GM19395 (cell line): ENCODE results near the gene TET1.
"Not testable (repeated sequence)": the region's sequence is repeated elsewhere in the genome, so short reads cannot be mapped to it uniquely, and the experiment has no call there.

ENCODE experiments used
- ATAC-seq: cut with Tn5 transposase; IDR thresholded peaks from one replicate; pipeline ENCODE4 v1.9.1; 2021; ENCODE audit warnings: mild to moderate bottlenecking, moderate library complexity; ENCODE audit not compliant: unreplicated experiment

TET1 gene

DNA sequence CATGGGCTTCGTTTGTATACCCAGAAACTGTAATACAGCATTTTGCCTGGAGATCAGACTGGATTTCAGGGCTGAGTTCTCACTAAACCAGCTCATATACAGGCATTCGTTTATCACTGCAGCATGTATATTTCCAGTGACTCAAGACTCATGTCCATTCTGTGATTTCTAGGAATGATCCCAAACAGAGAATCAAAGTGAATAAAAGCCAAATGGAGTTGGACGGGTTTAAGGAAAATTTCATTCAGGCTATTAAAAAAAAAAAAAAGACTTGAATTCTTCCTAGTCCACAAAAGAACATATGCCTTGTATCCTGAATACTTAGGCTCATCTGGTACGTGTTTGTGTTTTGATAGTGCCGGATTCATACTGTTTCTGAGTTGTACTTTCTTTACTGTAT, 46.8 kb downstream of the TET1 start:
- ATAC-seq = no peak

DNA sequence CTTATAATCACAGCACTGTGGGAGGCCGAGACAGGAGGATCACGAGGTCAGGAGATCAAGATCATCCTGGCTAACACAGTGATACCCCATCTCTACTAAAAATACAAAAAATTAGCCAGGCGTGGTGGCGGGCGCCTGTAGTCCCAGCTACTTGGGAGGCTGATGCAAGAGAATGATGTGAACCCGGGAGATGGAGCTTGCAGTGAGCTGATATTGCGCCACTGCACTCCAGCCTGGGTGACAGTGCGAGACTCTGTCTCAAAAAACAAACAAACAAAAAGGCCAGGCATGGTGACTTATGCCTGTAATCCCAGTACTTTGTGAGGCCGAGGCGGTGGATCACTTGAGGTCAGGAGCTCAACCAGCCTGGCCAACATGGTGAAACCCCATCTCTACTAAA, 49.9 kb downstream of the TET1 start:
- ATAC-seq = not testable (repeated sequence)

DNA sequence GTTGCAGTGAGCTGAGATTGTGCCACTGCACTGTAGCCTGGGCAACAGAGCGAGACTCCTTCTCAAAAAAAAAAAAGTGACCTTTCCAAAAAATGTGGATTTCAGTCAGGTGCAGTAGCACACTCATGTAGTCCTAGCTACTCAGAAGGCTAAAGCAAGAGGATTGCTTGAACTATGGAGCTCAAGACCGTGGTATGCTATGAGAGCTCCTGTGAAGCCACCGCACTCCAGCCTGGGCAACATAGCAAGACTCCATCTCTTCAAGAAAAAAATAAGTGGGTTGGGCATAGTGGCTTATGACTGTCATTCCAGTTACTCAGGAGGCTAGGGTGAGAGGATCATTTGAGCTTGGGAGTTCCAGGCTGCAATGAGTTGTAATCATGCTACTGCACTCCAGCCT, 51.1 kb downstream of the TET1 start:
- ATAC-seq = no peak

DNA sequence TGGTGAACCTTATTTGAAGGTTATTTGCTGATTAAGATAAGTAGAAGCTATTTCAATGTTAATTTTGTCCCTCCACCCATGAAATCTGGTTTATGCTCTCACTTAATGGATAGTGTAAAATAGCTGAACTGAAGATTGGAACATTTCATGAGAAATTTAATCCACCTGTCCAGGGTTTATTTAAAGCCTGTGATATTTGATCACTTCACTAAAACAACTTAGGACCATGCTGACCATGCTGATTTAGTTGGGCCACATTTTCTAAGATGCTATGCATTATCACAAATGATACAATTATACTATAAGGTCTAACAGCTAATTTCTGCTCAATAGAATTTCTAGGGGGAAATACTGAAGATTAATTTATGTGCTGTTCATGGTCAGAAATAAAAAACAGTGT, 53.8 kb downstream of the TET1 start:
- not testable (repeated sequence) for ATAC-seq

DNA sequence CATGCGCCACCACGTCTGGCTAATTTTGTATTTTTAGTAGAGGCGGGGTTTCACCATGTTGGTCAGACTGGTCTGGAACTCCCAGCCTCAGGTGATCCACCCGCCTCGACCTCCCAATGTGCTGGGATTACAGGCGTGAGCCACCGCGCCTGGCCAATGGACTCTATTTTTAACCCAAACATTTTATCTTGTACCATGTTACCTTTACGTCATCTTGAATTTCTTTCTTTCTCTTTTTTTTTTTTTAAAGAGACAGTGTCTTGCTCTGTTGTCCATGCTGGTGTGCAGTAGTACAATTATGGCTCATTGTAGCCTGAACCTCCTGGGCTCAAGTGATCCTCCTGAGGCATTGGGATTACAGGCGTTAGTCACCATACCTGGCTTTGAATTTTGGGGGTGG, 57.6 kb downstream of the TET1 start:
- ATAC-seq = not testable (repeated sequence)

DNA sequence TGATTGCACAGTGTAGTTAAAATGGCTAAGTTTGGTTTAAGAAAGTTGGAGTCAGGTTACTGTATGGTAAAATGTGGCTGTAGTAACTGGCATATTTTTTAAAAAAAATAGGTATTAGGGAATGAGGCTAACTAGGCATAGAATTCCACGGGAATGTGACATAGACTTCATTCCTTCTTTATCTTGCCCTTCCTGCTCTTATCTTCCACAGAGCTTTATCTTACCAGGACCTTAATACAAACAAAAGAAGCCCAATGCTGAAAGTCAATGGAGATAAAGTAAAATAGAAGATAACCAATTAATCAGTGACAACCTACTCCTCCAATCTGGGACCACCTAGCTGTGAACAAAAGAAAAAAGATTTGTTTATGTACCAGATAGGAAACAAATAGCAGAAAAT, 58.1 kb downstream of the TET1 start:
- no peak for ATAC-seq

DNA sequence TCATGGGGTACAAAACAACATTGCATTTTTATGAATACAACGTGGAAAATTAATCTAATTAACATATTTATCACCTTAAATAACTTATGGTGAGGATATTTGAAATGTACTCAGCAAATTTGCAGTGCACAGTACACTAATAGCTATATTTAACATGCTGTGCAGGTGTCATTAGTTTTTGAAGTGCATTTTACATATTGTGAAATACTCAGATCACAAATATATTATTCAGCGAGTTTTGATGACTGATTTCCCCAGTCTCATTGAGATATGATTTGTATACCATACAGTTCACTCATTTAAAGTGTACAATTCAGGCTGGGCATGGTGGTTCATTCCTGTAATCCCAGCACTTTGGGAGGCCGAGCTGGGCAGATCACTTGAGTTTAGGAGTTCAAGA, 59.5 kb downstream of the TET1 start:
- no peak for ATAC-seq

DNA sequence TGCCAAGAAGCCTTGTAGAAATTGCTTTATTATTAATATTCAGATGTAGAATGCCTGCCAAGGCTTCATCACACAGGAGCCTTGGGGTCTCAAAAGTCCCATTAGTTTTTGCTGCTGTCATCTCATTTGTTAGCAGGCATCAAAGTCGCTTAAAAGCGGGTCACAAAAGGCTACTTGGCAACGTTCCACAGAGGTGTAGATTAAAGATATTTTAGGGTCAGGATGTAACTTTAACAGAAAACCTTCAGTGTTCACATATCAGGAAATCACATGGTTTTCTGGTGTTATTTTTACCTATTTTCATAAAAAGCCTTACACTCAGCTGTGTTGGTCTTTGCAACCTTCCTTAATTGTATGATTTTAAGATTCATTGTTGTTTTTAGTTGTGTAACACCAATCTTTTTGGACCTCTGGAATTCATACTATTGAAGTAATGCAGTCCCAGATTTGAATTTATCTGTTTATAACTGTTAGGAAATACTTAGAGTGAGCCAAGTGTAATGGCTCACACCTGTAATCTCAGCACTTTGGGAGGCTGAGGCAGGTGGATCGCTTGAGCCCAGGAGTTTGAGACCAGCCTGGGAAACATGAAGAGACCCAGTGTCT, 65.3 kb downstream of the TET1 start:
- ATAC-seq = no peak

DNA sequence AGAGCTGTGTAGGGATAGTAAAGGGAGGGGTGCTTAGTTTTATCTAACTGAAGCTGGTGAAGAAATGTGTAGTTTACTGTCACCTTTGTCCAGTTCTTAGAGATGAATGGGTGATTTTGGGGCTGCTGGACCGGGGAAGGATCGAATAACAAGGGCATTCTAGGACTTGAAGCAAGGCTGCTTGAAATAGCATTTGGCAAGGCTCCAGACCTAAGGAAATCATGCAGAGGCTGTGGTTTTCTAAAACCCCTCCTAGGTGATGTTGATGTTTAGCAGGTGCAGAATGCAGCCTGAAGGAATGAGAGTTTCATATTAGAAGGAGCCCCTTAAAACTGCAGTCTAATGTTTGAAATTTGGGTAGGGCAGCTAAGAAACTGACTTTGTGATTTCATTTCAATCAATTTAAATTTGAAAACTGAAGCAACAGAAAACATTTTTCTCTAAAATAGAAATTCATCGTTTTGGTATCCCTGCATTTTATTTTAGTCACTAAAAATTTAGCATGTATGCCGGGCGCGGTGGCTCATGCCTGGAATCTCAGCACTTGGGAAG, 68.5 kb downstream of the TET1 start:
- ATAC-seq = no peak

DNA sequence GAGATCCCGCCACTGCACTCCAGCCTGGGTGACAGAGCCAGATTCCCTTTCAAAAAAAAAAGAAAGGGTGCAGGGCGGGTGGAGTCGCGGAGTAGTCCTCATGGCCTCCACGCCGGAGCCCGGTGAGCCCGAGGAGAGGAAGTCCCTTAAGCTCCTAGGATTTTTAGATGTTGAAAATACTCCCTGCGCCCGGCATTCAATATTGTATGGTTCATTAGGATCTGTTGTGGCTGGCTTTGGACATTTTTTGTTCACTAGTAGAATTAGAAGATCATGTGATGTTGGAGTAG, 72.1 kb downstream of the TET1 start:
- ATAC-seq = not testable (repeated sequence)

DNA sequence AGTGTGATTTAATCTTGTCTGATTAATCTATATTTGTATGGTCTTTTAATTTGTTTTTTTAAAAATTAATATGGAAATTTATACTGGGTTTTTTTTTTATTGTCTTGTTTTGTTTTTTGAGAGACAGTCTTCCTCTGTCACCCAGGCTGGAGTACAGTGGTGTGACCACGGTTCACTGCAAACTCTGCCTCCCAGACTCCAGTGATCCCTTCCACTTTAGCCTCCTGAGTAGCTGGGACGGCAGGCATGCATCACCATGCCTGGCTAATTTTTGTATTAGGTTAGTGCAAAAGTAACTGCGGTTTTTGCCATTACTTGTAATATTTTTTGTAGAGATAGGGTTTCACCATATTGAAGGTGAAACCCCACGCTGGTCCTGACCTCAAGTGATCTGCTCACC, 73.1 kb downstream of the TET1 start:
- ATAC-seq = no peak

DNA sequence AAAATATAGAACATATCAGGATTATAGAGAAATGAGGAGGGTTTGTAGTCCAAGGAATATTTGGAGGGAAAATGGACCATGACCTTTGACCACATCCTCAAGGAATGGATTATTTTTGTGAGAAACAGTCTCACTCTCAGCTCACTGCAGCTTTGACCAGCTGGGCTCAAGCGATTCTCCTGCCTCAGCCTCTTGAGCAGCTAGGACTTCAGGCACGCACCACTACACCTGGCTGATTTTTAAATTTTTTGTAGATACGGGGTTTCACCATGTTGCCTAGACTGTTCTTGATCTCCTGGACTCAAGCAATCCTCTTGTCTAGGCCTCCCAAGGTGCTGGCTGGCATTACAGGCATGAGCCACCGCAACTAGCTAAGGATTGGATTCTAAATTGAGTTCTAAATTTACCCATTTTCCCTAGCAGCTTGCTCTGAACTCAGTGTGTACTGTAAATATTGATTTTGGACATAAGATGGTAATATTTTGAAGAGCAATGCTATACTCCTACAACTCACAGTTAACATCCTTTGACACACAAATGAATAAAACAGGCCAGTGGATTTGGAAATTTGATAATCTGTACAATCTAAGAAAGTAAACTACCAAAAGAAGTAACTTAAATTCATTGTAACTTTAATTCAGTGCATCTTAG, 73.8 kb downstream of the TET1 start:
- ATAC-seq = no peak

DNA sequence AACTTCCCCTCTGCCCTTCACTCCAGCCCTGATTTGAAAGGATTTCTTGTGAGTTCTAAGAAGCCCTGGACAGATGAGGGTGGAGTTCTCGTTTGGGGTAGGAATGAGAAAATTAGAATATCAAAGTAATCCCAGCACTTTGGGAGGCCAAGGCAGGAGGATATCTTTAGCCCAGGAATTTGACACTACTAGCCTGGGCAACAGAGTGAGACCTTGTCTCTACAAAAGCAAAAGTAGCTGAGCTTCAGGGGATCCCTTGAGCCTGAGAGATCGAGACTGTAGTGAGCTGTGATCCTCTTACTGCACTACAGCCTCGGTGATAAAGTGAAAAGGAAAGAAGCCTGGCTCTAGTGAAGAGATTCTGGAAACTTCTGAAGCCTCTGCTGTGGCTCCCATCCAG, 76.2 kb downstream of the TET1 start:
- ATAC-seq = no peak

DNA sequence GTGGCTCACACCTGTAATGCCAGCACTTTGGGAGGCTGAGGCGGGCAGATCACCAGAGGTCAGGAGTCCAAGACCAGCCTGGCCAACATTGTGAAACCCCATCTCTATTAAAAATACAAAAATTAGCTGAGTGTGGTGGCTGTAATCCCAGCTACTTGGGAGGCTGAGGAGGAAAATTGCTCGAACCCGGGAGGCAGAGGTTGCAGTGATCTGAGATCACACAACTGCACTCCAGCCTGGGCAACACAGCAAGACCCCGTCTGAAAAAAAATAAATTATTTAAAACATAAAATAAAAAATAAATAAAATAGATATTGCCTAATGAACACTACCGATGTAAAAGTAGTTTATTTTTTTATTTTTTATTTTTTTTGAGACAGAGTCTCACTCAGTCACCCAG, 83.4 kb downstream of the TET1 start:
- not testable (repeated sequence) for ATAC-seq

DNA sequence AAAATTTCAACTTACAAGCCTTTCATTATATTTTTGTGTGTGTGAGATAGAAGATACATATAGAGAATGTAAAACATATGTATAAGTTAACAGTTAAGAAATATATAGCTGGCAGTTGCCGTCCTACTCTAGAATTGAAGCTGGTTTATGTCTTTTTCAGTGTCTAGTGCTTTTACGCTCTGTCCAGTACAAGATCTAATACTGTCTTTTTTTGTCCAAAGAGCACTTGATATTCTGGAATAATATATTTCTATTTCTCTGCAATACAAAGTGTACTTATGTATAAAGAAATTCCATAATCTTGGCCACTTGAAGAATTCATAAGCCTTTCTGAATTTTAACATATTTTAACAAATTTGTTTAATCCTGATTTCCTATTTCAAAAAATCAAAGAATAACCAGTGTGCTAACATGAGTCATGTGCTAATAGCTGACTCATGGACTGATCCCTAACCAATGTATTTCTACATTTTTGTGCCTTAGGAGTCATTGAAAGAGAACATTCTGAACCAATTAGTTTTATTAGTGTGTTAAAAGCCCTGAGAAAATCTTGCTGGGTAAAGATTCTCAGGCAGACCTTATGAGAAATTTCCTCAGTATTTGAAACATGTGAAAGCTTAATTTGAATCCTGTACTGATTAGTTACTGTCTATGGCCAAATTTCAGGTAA, 87.7 kb downstream of the TET1 start:
- no peak for ATAC-seq

DNA sequence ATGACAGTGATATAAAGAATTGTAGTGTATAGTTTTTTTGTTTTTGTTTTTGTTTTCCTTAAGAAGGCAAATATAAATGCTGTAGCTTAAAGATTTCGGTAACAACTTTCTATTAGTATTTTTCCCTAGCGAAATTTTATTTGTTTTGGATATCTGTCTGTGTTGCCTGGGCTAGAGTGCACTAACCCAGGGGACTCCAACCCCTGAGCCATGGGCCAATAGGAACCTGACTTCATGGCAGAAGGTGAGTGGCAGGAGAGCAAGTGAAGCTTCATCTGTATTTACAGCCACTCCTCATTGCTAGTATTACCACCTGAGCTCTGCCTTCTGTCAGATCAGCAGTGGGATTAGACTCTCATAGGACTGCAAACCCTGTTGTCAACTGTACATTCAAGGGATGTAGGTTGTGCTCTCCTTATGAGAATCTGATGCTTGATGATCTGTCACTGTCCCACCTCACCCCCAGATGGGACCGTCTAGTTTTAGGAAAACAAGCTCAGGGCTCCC, 95.5 kb downstream of the TET1 start:
- ATAC-seq = no peak

DNA sequence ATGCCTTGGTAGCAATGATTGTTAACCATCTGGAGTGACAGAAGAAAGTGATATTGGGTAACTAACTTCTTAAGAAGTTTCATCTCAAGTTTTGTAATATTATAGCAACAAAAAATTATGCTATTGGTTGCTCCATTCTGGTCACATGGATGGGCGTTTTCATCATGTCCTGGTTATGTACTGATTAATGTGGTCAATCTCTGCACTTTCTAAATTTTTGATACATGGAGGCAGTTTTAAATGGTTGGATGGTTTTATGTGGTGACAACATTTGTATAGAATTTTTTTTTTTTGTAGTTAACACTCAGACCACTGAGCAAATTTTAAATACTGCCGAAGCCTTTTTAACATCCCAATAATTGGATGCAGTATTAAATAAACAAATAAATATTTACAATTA, 105.7 kb downstream of the TET1 start:
- no peak for ATAC-seq

DNA sequence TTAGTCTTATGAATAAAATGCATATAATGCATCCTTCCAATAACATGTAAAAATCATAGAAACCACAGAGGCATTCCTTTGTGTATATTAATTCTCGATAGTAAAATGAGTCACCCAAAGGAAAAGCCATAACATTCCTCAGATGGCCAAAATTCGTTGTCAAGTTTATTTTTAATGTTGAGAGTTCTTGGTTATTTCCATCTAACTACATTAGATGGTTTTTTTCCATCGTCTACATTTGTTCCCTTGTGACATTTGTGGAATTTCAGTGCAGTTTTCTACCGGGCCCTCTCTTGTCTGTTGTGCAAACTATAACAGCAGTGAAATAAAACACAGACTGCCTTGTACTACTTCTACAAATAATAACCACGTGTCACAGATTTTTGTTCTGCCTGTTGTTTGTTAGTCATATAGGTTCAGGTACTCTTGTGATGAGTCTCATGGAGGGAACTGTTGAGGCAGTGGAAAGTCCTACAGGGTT, 106.2 kb downstream of the TET1 start:
- no peak for ATAC-seq

DNA sequence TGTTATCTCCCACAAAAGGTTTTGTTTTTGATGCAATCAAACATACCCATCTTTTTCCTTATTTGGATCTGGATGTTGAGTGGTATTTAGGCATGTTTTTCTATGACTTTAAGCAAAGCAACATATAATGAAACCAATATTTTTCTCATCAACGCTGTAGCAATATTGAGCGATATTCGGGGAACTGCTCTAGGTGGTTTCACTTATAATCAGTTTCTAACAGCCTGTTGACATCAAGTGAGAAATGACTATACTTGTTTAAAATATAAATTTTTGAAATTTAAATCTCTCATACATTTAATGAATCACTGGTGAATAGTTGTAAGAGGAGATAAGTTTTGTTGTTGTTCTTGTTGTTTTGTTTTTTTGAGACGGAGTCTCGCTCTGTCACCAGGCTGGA, 108.1 kb downstream of the TET1 start:
- ATAC-seq = no peak

DNA sequence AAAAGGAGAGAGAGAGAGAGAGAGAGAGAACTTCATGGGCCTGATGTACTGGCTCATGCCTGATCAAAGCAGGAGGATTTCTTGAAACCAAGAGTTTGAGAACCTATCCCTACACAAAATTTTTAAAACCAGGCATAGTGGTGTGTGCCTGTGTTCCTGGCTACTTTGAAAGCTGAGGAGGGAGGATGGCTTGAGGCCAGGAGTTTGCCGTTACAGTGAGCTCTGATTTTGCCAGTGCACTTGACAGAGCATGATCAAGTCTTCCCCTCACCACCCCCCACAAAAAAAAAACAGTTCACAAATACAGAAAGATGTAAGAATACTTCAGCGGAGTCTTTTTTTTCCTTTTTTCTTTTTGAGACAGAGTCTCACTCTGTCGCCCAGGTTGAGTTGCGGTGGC, 108.8 kb downstream of the TET1 start:
- ATAC-seq = no peak

DNA sequence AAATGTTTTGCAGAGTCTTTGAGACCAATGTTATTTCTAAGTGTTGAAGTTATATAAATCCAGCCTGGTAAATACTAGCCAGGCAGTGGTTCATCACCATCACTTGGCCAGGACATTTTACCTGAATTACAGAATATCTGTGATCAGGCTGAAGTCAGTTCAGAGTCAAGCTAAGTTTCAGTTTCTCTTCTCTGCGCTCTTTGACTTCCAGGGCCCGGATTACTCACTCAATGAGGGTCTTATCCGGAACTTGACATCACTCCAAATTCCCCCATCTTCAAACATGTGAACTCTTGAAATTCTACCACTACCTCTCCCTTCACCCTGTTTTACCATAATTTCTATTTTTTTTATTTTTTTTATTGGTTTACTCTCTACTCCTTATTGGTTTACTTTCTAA, 124.3 kb downstream of the TET1 start:
- ATAC-seq = no peak

DNA sequence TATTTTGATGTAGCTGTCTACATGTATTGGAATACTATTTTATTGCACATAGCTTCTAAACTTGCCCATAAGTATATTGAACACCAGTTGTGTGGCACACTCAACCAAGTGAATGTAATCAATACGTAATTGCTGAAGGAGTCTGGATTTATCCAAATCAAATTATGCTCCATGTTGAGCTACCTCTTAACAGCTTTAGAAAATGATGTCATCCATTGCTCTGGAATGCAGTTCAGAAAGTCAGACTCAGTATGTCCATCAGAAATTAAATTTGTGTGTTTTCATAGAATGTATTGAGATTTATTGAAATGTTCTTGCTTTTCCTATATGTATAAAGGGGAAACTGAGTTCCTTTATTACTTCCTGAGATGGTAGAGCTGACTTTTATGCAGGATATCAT, 135.9 kb downstream of the TET1 start:
- ATAC-seq = no peak
